SIG-M5 (cell line): ENCODE results near the gene LCE1C.

Experiments used
- DNase-seq: peaks from one replicate; lab custom pipeline; 2025; lab: John Stamatoyannopoulos, UW

LCE1C gene

DNA sequence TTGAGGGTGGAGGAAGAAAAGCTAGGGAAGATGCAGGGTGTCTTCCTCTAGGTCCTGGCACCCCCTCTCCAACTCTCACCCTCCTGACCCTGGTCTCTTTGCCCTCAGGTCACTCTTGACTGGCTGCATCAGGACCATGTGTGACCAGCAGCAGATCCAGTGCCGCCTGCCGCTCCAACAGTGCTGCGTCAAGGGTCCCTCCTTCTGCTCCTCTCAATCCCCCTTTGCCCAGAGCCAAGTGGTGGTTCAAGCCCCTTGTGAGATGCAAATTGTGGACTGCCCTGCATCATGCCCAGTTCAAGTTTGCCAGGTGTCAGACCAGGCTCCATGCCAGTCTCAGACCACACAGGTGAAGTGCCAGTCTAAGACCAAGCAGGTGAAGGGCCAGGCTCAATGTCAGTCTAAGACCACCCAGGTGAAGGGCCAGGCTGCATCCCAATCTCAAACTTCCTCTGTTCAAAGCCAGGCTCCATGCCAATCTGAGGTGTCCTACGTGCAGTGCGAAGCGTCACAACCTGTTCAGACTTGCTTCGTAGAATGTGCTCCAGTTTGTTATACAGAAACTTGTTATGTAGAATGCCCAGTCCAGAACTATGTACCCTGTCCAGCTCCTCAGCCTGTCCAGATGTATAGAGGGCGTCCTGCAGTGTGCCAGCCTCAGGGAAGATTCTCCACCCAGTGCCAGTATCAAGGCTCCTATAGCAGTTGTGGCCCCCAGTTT, 46.8 kb downstream of the LCE1C start:
- no peak for DNase-seq

DNA sequence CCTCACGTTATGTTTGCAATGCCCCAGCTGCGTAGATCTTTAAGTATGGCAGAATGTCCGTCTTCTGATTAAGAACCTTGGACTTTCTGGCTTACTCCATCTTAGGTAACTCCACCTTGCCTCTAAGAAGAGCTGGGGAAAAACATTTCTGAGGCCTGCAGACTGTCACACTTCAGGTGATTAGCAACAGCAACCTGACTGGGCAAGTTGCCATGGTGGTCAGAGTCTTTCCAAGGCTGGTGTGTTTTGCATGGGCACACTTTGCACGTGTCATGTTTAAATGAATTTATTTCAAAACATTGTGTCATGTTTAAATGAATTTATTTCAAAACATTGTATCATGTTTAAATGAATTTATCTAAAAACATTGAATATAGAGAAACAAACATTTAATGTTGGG, 47.8 kb downstream of the LCE1C start:
- no peak for DNase-seq

DNA sequence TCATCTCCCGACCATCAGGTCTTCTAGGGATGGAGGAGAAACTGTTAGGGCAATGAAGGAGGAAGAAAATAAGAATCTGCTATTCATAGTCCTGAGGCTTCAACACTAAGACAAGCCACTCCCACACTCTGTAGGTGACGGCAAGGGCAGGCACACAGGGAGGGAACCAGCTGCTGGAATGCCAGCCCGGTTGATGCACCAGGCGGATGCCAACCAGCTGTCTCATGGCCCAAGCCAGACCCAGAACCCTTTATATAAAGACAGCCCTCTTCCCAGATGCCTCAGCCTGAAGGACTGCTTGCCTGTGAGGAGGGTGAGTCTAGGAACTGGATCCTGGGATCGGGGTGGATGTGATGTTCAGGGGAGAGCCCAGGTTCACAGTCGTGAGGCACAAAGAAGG, 48.7 kb downstream of the LCE1C start, which contains the start of gene KPRP:
KPRP (plus strand) TSS at position 279 of the 400 bp plus-strand sequence. CDS start 1,564 bp downstream, outside the sequence.
- no peak for DNase-seq

DNA sequence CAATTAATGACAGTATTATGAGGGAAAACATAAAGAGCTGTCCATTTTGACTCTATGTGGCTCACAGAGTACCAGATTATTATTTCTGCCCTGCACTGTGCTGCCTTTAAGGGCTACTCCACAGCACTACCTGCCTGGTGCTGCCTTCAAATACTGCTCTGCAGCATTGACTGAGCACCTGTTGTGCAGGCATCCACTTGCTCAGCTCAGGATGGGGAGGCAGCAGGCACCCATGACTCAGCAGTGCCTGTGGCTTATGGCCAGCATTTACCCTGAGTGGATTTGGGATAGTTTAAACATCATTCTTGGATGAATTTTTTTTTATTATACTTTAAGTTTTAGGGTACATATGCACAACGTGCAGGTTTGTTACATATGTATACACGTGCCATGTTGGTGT, 49.6 kb downstream of the LCE1C start:
- DNase-seq: no peak
